ENCODE measurements around the gene IL18BP. TPM values are rescaled to one million over a fixed set of nuclear protein-coding genes. Genes with fewer than 3 reads are reported as not detected.

The IL18BP gene
- total RNA-seq, 1 experiment from 2014 or later = 3.9 TPM

DNA sequence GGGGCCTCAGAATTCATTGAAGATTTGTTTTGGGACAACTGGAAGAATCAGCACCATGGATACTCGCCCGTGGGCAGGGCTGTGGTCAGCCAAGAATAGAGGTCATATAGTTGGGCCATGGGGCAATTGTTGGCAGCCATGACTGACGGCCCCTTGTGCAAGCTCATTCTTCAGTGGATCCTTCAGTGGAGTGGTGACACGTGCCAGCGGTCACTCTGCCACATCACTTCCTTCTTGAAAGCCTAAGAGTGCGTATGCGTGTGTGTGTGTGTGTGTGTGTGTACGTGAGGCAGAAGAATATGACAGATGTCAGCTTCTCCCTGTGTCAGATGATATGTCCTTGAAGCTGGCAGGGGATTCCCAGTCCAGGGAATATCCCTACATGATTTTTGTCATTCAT, 1.8 kb upstream of the IL18BP start:
- DNase-seq (ENCODE audit: low spot score) = no peak

GRCh38 chr11:71997594-71997993, 1.1 kb upstream of the IL18BP start:
- no peak for DNase-seq (ENCODE audit: low spot score)

GRCh38 chr11:71998061-71998460, 648 bp upstream of the IL18BP start:
- no peak for DNase-seq (ENCODE audit: low spot score)

GRCh38 chr11:71999362-71999761, 653 bp downstream of the IL18BP start:
- peak; percentile 55 for DNase-seq (ENCODE audit: low spot score)

GRCh38 chr11:71999798-72000197, 1.1 kb downstream of the IL18BP start:
- no peak for DNase-seq (ENCODE audit: low spot score)

GRCh38 chr11:72000202-72000867, 1.6 kb downstream of the IL18BP start:
- DNase-seq (ENCODE audit: low spot score) = no peak

DNA sequence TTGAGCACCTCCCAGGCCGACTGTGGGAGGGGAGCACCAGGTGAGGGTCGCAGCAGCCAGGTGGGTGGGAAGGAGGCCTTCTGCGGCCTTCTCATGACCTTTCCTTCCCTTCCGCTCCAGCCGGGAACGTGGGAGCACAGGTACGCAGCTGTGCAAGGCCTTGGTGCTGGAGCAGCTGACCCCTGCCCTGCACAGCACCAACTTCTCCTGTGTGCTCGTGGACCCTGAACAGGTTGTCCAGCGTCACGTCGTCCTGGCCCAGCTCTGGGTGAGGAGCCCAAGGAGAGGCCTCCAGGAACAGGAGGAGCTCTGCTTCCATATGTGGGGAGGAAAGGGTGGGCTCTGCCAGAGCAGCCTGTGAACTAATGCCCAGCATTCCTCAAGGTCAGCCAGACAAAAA, 2.6 kb downstream of the IL18BP start:
- no peak for DNase-seq (ENCODE audit: low spot score)

DNA sequence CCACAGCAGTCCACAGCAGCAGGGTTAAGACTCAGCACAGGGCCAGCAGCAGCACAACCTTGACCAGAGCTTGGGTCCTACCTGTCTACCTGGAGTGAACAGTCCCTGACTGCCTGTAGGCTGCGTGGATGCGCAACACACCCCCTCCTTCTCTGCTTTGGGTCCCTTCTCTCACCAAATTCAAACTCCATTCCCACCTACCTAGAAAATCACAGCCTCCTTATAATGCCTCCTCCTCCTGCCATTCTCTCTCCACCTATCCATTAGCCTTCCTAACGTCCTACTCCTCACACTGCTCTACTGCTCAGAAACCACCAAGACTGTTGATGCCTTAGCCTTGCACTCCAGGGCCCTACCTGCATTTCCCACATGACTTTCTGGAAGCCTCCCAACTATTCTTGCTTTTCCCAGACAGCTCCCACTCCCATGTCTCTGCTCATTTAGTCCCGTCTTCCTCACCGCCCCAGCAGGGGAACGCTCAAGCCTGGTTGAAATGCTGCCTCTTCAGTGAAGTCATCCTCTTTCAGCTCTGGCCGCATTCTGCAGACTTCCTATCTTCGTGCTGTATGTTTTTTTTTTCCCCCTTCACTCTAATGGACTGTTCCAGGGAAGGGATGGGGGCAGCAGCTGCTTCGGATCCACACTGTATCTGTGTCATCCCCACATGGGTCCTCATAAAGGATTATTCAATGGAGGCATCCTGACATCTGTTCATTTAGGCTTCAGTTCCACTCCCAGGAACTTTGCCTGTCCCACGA, 3.3 kb downstream of the IL18BP start:
- DNase-seq (ENCODE audit: low spot score) = no peak

DNA sequence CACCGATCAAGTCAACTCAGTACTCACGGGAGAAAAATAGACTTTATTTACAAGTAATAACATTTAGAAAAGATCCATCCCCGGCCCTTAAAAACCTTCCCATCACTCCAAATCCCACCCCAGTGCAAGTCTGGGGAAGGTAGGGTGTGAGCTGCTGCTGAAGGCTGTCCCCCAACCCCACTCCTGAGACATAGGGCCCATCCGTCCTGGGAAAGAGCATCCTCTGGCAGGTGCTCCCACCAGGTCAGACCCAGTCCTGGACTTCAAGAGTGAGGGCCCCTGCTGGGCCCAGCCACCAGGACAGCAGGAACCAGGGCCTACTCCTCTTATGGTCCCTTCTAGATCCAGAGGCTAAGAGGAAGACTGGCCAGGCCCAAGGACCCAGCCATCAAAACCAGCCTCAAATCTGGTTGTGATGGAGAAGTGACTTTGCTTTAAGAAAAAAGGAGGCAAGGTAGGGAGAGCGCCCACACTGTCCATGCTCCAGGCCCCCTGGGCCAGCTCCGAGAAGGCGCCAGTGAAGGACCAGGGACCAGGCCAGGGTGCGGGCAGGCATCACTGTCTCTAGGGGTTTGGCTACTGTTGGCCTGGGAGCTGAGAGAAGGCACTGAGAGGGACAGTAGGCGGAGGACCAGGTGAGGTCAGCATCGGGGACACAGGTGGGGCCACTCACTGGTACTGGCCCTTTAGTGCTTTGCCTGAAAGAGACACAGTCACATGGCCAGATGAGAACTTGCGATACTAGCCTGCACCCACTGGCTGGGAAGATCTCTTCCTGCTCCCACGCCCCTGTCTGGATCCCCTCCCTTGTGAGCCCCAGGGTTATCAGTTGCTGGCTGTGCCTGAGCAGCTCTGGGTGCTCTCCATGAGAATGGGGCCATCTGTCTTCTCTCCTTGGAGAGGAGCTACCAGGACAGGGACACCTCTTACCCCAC, 4.4 kb downstream of the IL18BP start:
- DNase-seq (ENCODE audit: low spot score) = no peak

GRCh38 chr11:72003776-72004171, 5.1 kb downstream of the IL18BP start:
- DNase-seq (ENCODE audit: low spot score) = no peak

DNA sequence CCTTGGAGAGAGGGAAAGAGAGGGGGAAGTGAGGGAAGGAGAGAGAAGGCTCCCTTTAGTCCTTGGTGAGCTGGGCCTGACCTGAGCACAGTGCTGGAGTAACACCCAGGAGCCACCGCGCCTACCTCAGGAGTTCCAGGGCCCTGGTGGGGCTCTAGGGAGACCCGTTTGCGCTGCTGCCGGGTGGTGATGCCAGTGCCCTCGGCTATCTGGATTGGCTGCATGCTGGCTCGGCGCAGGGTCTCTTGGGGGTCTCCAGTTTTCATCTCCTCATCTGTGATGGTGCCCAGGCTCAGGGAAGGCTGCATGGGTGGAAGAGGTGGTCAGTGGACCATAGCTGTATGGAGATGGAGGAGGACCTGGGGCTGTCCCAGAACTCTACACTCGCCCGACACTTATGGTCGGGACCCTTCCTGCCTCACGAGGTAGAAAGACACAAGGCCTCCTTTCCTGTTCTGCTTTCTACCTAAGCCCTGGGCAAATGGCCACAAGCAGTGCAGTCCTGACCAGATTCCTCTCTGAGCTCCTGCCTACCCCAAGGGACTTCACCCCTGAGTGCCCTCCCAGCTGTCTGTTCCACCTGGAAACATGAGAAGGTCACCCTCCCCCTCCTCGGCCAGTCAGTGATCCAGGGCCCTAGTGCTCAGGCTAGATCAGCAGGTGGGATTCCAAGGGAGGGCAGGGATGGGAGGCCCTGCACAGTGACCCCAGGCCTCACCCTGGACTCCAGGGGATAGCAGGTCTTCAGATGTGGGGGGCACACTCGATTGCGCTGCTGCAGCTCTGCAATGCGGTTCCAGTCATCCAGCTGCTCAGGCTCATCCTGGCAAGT, 6.0 kb downstream of the IL18BP start:
- no peak for DNase-seq (ENCODE audit: low spot score)

DNA sequence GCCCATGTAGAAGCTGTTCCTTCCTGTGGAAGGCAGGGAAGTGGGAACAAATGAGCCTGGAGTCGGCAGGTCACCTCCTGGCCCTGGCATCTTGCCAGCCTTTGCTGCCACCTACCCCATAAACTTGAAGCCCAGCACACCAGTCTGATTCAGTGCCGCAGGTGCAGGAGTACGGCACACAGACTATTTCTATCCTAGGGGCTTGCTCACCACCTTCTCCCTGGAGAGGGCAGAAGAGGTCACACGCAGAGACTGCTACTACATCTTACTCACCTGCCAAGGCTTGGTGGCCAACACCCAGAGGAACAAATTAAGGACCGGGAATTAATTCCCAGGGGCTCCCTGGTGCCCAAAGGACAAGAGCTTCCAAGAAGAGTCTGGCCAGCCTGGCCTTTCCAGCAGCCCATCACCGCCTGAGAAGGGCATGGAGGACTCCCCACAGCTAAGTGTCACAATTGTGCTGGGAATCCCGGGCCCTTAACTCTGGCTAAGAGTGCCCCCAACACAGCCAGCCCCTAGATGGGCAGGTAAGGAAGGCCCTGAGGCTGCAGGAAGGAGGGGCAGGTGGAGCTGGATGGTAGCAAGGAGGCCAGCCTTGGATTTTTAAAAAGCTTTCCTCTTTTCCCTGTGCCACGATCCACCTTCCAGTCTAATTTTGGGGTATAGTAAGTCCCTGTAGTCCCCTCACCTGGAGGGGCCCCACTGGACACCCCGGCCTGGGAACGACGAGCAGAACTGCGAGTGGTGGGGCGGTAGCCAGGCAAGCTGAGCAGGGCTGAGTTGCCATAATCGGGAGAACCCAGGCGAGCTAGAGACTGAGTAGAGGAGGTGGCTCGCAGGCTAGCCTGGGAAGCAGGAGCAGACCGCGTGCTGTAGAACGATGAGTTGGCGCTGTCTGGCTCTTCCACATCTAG, 6.9 kb downstream of the IL18BP start:
- DNase-seq (ENCODE audit: low spot score) = no peak

GRCh38 chr11:72006309-72007088, 7.8 kb downstream of the IL18BP start:
- DNase-seq (ENCODE audit: low spot score) = no peak

DNA sequence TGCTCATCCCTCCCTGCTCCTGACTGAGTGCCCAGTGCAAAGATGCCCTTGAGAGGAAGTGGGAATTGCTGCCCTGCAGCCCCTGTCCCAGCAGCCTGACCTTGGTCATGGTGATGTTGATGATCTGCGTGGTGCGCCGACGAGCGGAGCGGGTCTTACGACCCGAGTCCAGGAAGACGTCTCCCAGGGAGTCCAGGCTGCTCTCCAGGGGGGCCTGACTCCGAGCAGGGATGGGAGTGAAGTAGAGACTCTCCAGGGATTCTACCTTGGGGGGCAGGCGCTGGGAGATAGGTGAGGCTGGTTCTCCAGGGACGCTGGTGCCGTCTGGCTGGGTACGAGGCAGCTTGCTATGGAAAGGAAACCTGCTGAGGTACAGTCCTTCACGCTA, 8.4 kb downstream of the IL18BP start:
- DNase-seq (ENCODE audit: low spot score) = no peak

DNA sequence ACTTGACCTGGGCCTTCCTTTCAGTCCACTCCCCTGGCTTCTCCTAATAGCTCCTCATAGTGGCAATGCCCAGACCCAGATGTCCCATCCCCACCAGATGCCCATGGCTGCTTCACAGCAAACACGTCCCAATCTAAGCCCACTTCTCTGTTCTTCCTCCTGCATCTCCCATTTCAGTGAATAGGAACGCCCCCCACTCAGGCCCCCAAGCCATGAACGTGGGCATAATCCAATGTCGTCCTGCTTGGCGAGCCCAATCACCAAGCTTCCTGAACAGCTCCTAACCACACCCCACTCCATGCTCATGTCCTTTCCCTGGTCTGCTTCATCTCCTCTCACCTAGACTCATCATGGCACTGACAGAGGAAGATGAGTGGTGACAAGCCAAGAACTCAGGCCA, 8.9 kb downstream of the IL18BP start:
- DNase-seq (ENCODE audit: low spot score) = no peak

GRCh38 chr11:72008728-72009127, 10.0 kb downstream of the IL18BP start:
- no peak for DNase-seq (ENCODE audit: low spot score)

DNA sequence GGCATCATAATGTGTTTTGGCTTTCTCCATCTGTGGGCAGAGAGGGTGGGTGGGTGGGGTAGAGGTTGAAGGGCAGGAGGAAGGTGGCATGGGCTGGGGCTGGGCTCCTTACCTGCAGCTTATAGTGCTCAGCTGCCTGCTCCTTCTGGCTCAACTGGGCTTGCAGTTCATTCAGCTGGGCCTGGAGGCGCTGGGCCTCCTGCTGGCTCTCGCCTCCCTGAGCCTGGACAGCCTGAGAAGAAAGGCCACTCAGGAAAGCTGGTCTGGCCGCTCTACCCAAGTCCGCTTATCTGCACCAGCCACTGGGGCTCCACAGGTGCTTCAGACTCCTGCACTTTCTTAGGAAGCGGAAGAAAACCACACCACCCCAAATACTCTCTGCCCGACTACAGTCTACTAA, 10.4 kb downstream of the IL18BP start:
- no peak for DNase-seq (ENCODE audit: low spot score)

DNA sequence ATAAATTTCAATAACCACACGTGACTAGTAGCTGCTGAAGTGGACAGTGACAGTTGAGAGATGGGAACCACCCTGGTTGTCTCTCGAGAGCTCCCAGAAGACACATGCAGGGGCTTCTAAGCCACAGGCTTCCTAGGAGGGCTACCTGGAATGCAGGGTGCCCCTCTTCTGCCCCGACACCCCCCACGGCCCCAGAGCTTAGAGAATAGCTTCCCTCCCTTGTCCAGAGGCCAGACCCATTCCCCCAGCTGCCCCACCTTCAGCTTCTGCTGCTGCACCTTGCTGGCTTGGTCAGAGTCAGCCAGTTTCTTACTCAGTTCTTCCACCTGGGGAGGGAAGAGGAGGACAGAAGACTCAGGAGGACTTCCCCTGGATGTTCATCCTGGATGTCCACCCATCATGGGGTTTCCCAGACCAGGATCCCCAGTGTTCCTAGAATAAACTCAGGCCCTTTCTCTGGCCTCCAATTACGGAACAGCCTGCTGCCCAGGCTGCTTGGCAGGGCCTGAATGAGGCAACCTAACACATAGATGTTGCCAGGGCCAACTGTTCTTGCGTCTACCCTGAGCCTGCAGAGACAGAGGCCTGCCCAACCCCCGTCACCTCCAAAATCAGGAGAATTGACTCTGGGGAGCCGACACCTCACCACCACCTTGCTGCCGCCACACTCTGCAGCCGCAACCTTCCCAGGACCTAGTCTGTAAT, 12.0 kb downstream of the IL18BP start:
- DNase-seq (ENCODE audit: low spot score) = no peak

GRCh38 chr11:72012091-72012630, 13.5 kb downstream of the IL18BP start:
- no peak for DNase-seq (ENCODE audit: low spot score)

Data from A172 (cell line).